Stimulated activated CD8-positive, alpha-beta memory T cell treated with anti-CD3 and anti-CD28 coated beads, Interleukin-2, amount 100 ng/mL, for 1 hour (primary cell): ENCODE data around the gene ATRIP.

Experiments
- DNase-seq, 2 donors: peaks; one replicate each; pipeline ENCODE4 v3.0.0-alpha.2; 2020; ENCODE audit warnings: low read depth in 2 of 2

ATRIP gene

DNA sequence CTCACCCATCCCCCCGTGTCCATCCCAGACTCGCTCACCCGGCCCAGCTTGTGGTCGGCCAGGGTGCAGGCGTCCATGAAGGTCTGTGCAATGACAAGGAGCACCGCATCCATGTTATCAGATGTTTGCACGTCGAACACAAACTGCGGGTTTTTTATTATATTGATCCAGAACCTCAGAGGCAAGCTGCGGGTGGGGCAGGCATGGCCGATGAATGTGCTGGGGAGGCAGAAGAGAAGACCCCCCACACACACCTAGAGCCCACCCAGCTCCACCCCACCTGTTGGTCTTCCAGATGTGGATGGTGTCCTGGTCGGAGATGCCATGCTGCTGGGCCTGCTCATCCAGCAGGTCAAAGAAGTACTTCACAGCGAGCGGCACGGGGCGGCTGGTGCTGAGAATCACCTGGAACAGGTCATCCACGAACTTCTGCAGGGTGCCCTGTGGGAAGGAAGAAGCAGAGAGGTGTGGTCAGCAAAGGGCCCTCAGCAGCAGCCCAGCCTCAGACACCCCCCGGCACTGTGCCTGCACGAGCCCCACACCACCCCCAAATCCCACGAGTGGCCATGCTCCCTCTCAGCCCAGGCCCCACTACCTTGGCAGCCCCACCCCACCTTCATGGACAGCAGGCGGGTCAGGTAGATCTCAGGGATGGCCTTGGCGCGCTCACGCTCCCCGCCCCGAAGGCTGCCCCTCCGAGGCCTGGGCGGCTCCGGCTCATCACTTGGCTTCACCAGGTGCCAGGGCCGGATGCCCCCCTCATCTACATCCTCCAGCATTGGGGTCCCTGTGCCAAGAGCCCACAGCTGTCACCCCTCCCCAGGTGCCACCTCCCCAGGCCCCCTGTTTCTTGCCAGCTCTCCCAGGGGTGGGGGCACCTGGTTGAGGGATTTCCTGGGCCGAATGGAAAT is 37.0 kb upstream of the ATRIP start:
- no peak for DNase-seq

DNA sequence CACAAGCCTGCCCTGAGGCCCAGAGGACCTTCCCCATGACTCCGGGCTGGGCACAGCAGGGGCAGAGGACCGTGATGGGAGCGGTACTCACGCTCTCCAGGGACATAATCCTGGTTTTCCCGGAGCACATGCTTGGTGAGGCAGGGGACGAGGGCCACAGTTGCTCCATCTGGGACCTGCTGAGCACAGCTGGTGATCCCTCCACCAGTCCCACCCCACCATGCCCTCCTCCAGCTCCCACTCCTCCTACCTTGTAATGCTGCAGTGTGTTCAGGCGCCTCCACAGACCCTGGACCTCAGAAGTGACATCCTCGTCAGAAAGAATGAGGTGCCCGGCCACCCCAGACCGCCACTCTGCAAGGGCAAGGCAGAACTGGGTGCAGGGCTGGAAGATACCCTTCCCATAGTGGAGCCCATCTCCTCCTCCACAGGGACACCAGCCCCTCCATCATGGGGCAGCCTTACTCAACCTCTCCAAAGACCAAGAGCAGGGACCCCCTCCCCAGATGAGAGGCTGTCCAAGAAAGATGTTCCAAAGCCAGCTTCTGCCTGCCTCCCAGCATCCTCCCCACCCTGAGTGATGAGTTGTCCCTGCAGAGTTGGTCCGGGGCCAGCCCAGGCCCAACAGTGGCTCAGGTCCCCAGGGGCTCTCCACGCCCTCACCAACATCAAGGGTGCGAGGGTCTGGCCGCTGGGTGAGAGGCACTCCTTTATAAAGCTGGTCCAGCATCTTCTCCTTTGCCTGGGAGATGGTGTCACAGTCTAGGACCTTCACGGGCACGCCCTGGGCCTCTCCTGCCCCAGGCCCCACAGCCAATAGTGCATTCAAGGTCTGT is 36.1 kb upstream of the ATRIP start:
- no peak for DNase-seq

DNA sequence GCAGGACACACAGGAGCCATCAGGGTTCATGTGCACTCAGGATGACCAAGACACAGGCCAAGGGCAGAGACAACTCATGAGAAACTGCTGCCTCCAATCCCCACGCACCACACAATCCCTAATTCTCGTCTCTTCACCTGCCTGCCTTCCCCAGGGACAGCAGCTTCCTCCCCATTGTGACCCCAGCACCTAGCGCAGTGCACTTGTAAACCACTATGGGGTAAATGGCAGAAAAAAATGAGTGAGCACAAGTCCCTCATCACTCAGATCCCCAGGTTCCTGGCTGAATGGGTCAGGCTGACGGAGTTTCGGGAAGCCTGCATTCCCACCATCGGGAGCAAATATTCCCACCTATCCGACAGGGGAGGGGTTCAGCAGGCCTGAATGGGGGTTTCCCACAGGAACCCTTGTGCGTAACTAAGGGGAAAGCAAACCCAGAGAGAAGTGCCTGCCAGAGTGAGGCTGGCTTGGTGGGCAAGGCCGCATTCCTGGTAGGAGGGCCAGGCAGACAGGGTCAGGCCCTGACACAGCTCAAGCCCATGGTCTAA is 35.4 kb upstream of the ATRIP start:
- DNase-seq, result no peak

DNA sequence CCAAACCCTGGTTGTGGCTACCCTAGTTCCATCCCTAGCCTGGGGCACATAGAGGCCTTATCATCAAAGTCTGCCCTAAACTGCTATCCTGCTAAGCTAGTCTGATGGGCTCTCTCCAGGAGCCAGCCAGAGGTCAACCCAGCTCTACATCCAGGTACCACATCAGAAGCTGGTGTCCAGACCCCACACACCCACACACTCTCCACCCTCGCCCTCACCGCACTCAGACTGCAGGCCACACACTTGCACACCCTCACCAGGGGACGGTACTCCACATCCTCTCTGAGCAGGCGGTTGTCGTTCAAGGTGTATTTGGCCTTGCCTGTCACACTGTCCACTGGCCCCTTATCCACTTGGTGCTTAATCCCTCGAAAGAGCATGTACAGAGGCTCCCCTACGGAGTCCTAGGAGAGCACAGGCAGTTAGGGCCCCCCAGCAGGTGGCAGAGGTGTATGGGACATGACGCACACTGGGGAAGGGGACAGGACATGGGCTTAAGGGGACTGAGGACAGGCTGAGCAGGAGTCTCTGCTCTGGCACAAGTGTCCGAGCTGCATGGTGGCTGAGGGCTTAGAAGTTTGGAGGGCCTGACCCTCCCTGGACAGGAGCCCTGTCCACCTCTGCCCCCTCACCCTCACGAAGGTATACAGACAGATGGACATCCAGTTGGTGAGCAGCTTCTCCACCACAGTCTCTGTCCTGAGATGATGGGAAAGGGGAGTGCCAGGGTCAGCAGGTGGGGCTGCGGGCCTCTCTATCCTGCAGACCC is 34.7 kb upstream of the ATRIP start:
- no peak for DNase-seq

GRCh38 chr3:48412375-48413001 is 34.0 kb upstream of the ATRIP start:
- DNase-seq, result no peak

- no peak for DNase-seq
Observed at GRCh38 chr3:48413086-48413485, 33.5 kb upstream of the ATRIP start.

- no peak for DNase-seq
Observed at GRCh38 chr3:48413611-48414010, 32.9 kb upstream of the ATRIP start.

GRCh38 chr3:48414376-48415250 is 31.9 kb upstream of the ATRIP start:
- no peak for DNase-seq

- no peak for DNase-seq
Observed at GRCh38 chr3:48415251-48415953, 31.1 kb upstream of the ATRIP start.

DNA sequence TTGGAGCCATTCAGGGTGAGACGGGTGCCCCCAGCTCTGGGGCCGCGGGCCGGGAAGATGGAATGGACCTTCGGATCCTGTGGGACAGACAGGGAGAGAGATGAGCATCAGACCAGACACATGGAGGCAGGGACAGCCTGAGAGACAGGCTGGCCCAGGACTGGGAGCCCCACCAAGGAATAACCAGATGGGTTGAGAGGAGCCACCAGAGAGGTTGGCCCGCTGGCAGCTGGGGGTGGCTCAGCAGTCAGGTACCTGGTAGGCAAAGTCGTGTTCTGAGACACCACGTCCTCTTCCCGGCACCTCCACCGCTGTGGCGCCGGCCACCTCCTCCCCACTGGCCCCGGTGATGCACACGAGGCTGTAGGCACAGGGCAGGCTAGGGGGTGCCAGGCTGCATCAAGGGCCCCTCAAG is 30.4 kb upstream of the ATRIP start:
- no peak for DNase-seq

DNA sequence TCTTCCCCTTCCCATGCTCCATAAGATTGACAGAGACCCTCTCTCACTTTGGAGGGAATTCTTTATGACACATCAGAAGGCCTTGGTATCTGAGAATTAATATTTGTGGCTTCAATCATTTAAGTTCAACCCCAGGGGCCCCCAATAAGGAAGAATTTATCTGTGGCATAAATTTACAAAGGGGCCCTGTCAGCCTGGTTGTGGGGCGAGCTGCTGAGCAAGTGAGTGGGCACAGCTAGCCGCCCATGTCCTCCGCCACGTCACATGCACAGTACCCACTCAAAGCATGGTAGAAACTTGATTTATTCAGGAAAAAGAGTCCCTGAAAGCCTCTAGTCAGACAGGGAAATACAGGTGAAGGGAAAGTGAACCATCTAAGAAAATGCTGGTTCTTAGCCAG is 30.0 kb upstream of the ATRIP start:
- DNase-seq, result no peak

DNA sequence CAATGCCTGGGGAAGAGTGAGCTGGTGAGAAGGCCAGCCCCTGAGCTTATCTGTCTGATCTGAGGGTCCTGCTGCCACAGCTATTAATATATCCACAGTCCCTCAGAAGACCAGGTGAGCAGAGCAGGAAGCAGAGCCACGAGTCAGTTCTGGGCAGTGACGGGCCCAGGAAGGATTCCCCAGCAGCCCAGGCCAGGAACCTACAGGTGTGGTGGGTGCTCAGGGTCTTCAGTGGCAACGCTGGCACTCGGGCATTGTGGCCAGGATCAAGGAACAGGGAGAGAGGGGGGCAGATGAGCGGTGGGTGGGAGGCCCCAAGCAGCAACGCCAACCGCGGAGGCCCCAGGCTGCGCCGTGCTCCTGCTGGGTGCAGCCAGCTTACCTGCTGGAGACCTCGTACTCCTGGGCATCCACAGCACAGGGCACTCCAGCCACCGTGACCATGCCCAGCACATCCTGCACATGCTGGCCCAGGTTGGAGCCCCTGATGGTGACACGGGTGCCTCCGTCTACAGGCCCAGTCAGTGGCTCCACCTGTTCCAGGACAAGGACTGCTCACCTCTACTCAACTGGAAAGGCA is 28.9 kb upstream of the ATRIP start:
- DNase-seq, result no peak

DNA sequence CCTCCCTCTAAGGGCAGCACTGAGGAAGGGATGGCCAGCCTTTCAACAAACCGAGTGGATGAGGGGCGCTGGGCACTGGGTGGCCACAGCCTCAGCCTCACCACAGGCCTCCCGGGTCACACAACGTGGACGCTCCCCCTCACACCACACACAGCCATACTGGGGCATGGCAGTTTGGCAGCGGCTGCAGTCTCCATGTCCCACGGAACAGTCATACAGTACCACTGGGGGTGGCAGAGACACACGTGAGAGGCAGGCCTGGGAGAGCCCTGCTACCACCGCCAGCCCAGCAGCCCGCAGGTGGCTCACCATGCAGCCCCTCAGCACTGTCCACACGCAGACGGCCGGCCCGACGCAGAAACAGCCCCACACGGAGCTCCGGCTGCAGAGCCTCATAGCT is 28.4 kb upstream of the ATRIP start:
- no peak for DNase-seq

DNA sequence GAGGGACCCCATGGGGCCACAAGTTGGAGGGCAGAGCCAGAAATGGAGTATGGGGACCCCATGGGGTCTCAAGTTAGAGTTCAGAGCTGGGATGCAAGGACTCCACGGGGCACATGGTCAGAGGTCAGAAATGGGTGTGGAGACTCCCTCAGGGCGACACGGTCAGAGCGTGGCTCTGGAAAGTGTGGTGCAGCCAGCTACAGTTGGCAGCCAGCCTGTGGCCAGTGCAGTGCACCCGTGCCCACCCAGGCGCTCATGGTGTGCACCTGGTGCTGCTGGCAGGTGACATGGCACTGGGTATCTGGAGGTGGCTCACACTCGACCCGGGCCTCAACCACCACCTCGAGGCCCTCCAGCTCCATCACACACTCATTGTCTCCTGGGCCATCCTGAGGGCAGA is 27.9 kb upstream of the ATRIP start:
- DNase-seq, result no peak

DNA sequence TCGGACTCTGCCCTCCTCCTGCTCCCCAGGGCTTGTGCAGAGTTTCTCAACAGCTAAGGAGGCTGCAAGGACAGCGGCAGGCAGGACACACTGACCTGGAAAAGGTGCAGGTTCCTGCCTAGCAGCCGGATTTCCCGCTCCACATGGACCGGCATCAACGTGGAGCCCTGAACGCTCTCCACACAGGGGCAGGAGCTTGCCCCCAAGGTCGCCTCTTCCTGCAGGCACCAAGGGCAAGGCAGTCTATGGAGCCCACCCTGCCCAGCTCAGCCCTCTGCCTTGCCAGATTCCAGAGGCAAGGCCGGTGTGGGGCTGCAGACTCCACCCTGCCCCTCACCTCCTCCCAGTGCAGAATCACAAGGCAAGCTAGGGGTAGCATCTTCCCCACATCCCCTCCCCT is 27.4 kb upstream of the ATRIP start:
- no peak for DNase-seq

DNA sequence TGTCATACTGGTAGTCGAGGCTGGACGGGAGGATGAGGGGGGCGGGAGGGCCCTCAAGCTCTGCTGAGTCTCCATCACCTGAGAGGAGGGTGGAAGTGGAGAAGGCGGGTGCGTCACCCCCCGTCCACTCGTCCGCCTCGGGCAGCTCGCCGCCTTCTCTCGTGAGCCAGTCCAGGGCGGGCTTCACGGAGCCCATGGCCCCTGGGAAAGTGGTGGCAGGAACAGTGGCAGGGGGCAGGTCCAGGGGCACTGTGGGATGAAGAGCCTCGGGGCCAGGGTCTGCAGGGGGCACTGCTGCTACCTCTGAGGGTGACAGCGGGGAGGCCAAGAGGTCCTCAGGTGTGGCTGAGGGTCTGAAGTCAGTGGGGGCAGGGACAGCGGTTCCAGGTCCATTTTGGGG is 26.9 kb upstream of the ATRIP start:
- no peak for DNase-seq

DNA sequence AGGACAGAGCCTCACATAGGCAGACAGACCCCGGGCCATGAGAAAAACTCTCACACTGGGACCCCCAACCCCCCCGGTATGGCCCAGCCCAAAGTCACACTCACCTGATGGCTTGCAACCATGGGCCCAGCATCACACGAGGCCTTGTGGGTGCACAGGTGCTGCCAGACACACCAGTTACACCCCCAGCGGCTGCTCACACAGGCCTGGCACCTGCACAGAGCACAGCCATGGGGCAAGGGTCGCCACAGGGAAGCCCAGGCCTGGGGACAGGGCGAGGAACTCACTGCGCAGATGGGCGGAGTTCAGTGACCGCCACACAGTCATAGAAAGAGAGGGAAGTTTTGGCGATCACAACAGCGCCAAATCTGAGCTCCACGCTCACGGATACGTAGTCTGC is 26.0 kb upstream of the ATRIP start:
- no peak for DNase-seq

DNA sequence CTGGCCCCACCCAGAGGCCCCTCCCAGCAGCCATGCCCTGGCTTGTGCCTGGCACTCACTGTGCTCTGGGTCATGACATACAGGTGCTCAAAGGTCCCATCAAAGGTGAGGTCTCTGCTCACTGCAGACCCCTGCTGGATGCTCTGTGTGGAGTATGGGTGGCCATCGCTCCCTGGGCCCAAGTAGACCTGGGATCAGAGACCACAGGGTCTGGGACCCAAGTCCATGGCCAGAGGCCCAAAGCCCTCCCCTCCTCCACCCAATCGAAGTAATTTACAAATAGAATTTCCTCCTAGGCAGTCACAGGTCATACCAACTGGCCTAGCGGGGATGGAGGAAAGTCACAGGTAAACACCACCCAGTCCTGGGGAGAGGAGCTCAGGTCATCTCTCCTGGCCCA is 24.3 kb upstream of the ATRIP start:
- no peak for DNase-seq

GRCh38 chr3:48422681-48423080 is 23.9 kb upstream of the ATRIP start:
- DNase-seq, result no peak
